Stimulated activated CD4-positive, alpha-beta T cell treated with anti-CD3 and anti-CD28 coated beads, Interleukin-4, amount 100 ng/mL, for 48 hours (primary cell): Measurements from ENCODE around the gene ARHGDIA.
"Not testable (repeated sequence)": the region's sequence is repeated elsewhere in the genome, so short reads cannot be mapped to it uniquely, and the experiment has no call there.

Source experiments
- DNase-seq, 2 donors: peaks; one replicate each; pipeline ENCODE4 v3.0.0-alpha.2; 2020; ENCODE audit warnings: low read depth in 2 of 2

ARHGDIA gene

DNA sequence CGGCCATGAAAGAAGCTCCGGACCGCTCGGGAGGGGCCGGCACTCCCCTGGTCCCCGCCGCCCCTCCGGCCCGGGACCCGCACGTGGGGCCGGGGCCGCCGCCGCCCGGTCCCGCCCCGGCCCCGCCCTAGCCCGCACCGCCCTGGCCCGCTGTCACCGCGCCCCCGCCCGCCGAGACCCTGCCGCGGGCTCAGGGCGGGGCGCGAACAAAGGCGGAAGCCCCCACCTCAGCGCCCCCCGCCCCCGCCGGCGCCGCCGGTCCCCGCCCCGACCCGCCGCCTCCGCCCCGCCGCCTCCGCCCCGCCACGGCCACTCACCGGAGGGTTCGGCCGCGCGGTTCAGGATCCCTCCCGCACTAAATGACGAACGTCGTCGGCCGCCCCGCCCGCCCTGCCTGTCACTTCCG lies at the start of gene ARHGDIA:
TSS of gene ARHGDIA (minus strand) at position 357 of the 406 bp plus-strand sequence. CDS start 1,407 bp downstream, outside the sequence.
- no peak for DNase-seq

DNA sequence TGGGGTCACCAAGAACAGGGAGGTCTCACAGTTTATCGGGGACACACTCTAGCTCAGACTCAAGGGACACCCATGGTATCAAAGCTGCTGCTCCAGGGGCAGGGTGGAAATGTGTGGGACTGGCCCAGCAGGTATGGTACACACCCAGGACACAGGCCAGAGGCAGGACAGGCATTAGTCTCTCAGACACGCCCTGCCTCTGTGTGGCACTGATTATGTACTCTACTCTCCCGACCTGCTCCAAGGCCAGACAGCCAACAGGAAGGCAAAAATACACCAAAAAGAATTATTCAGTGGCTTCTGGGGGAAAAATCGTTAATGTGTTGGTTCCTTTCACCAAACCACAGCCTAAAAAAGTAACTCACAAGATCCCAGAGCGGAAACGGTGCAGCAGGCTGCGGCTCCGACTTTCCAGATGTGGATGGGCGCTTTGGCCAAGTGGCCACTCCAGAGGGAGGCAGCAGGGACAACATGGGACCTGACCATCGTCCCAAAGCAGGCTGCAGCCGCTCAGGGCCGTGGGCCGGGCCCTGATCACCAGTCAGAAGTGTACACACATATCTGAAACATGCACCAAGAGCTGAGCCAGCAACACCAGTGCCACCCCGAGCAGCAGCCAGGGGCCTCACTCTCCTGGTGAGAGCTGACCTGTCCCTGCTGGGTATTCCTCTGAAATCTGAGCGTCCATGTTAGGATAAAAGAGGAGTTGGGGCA lies 47.9 kb upstream of the ARHGDIA start:
- no peak for DNase-seq

DNA sequence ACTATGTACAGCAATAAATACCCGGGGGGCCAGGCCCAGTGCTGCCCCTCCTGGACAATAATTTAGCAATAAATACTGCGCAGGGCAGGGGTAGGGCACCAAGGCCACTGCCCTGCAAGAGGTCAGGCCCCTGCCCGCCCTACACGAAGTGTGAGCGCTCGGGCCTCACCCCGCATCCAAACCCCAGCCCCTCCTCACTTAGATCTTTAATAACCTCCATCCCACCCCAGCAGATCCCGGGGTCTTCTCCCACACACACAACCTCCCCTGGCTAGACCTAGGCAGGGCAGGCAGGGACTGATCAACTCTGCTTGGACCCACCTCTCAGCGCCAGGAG lies 47.2 kb upstream of the ARHGDIA start:
- DNase-seq, result not testable (repeated sequence)

GRCh38 chr17:81917565-81918332 lies 46.6 kb upstream of the ARHGDIA start, which contains the start of gene SIRT7:
Gene SIRT7, minus strand, starts transcription at chr17:81918176. Its CDS starts 45 bp downstream, at chr17:81918131.
- peak; percentile 61 to 78 for DNase-seq

- no peak for DNase-seq
Measured at GRCh38 chr17:81916234-81917001, 45.3 kb upstream of the ARHGDIA start.

GRCh38 chr17:81915331-81915730 lies 44.2 kb upstream of the ARHGDIA start:
- no peak for DNase-seq

- DNase-seq, result no peak
Measured at GRCh38 chr17:81914103-81914850, 43.1 kb upstream of the ARHGDIA start.

GRCh38 chr17:81913394-81914102 lies 42.4 kb upstream of the ARHGDIA start:
- no peak for DNase-seq

- DNase-seq, result no peak
Measured at GRCh38 chr17:81912441-81913309, 41.5 kb upstream of the ARHGDIA start.

GRCh38 chr17:81911969-81912368 lies 40.8 kb upstream of the ARHGDIA start:
- DNase-seq, result no peak

- DNase-seq, result peak; percentile 91 to 92
Measured at GRCh38 chr17:81911277-81911961, 40.3 kb upstream of the ARHGDIA start, which contains the start of gene PCYT2. Gene PCYT2, minus strand, starts transcription at chr17:81911399. Its CDS starts 44 bp downstream, at chr17:81911355.

DNA sequence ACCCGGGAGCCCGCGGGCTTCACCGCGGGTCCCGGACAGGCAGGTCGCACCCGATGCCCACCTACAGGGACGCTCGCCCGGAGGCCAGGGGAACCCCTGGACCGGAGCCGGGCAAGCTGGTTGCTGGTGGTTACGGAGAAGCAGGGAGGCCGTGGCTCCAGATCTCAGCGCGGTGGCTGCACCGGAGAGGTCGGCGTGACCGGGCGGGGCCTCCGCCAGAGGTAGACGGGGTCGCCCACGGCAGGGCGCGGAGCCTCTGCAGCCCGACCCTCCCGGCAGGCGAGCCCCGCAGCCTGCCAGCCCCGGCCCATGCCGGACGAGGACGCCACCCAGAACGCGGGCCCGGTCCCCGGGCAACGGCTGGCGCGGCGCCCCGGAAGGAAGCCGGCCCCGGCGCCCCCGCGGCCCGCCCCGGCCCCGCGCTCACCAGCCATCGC lies 39.7 kb upstream of the ARHGDIA start:
- no peak for DNase-seq

DNA sequence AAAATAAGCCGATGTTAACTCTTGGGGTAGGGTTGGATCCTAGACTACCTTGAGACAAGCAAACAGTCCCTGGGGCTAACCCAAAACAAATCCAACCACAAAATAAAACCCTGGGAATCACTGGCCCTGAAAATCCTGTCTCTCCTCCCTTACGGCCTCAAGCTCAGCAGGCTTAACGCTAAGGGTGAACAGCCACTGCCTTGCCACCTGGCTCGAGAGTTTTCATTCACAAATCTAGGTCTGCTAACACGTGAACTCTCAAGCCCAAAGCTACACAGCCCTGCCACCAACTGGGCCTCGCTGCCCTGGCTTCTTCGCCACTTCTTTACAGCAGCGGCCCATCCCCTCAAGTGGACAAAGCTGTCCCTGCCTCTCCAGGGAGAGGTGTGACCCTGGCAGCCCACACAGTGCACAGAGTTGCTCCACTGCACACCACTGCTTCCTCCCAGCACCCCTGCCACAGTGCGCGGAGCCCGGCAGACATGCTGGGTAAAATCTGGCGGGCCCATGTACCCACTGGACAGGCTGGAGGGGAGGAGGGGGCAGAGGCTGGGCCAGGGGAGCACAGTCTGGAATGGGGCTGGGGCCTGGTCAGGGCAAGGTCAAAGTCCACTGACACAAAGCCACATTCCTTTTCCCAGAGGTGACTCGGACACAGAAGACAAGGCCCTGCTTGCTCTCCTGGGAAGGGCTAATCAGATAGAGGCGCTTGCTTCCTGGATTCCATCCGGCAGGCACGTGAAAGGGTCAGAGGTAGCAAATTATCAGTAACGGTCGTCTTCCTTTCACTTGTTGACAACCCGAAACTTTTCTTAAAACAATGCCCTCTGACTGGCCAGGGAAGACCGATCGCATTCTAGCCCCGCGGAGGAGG lies 39.1 kb upstream of the ARHGDIA start:
- no peak for DNase-seq

GRCh38 chr17:81909231-81909630 lies 38.1 kb upstream of the ARHGDIA start:
- DNase-seq, result no peak

- DNase-seq, result no peak
Measured at GRCh38 chr17:81908793-81909192, 37.7 kb upstream of the ARHGDIA start.

DNA sequence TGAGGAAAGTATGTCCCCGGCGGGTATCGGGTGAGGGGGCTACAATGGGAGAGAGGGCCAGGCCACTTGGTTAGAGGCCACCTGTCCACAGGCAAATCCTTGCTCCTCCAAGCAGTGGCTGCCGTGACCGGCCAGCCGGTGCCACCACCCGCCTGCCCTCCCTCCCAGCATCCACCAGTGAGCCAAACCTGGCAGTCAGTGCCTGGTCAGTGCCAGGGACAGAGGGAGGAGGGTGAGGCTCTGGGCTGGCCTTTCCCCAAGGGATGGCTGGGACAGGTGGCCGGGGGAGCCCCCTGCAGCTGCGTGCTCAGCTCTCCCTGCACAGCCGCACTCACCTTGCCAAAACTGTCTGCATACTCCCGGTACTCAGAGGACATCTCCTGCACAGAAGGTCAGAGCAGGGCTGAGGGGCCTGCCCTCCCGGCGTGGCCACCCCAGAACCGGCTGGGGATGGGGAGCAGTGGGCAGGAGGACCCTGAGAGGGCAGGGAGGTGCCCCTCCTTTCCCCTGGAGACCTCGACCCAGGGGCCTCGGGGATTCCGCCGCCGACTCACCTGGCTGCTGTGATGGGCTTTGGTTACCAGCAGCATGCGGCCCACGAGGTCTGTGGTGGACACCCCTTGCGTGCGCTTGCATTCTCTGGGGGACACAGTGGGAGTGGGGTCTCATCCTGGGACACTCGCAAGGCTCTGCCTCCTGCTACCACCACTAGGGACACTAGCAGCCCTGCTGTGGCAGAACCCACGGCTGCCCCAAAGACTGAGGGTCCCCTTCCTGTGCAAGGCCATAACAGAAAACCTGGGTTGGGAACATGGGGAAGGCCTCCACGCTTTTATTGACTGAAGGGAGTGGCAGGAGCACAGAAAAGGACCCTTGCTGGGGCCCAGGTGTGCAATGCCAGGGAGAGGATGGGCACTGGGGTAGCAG lies 36.3 kb upstream of the ARHGDIA start:
- DNase-seq, result no peak
